Activated T-cell treated with anti-CD3 and anti-CD28 coated beads, Interleukin-2, amount 50 U/mL, for 4 hours (primary cell): ENCODE measurements around the gene OR2H1. TPM values are rescaled to one million over a fixed set of nuclear protein-coding genes. Genes with fewer than 3 reads are reported as not detected.

Source experiments
- ATAC-seq, 2 donors: fragments of 200-7000 bp; cut with Tn5 transposase; one replicate each; pipeline ENCODE4 v1.10.0; 2021
- DNase-seq: peaks from one replicate; pipeline ENCODE4 v3.0.0-alpha.2; 2020
- H3K27me3 Mint-ChIP-seq: one replicate; pipeline ENCODE4 v1.8.0; 2021; ENCODE audit warnings: low read depth, mixed read lengths
- H3K36me3 Mint-ChIP-seq: one replicate; pipeline ENCODE4 v1.8.0; 2022; ENCODE audit warnings: mixed read lengths; ENCODE audit not compliant: insufficient read depth
- H3K4me1 Mint-ChIP-seq: one replicate; pipeline ENCODE4 v1.8.0; 2021; ENCODE audit warnings: low read depth, mixed read lengths
- H3K4me3 Mint-ChIP-seq: one replicate; pipeline ENCODE4 v1.8.0; 2021; ENCODE audit warnings: mild to moderate bottlenecking, moderate library complexity, mixed read lengths
- H3K9me3 Mint-ChIP-seq: one replicate; pipeline ENCODE4 v1.8.0; 2021; ENCODE audit warnings: mixed read lengths
- total RNA-seq, 3 donors: library from RNA; stranded (reverse); gene quantifications; one replicate each; pipeline ENCODE4 v1.2.1, GENCODE V29; 2021

The OR2H1 gene
- total RNA-seq, 3 donors from 2014 or later, result not detected

DNA sequence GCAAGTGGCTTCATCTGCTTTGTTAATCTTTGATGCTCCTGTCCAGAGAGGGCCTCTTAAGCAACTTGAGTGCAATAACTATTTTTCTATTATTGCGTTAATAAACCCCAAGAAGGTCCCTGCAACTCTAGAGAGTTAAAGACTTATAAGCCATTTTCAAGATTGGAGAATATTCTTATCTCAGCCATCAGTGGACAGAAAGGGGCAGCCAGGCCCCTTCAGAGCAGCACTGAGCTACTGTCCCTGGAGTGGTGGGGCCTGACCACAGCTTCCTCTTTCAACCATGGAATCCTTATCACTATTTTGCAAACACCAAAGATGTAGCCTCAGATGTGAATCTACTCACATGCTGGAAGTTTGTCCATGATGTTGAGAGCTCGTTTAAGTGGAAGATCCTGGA lies 33.6 kb downstream of the OR2H1 start:
- ATAC-seq (no peak), DNase-seq (no peak)
- Mint-ChIP-seq H3K27me3 (peaks cover 16% of the 10 kb centered on the region), H3K36me3 (no peaks in the 10 kb centered on the region), H3K4me3 (no peak overlapping the region), H3K4me1 (no peaks in the 10 kb centered on the region), H3K9me3 (no peaks in the 10 kb centered on the region)

DNA sequence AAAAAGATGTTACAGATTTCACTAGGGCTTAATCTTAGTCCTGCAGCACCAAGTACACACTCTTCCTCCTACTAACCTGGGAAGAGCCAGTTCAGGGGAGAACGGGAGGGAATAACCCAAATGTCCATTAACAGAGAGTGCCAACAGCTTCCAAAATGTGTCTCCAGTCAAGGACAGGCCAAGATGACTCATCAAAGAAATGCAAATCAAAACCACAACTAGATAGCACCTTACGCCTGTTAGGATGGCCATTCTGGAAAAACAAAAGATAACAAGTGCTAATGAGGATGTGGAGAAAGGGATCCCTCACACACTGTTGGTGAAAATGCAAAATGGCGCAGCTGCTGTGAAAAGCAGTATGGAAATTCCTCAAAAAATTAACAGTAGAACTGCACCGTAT lies 34.6 kb downstream of the OR2H1 start:
- Mint-ChIP-seq H3K9me3 (no peaks in the 10 kb centered on the region), H3K4me1 (no peaks in the 10 kb centered on the region), H3K4me3 (no peak overlapping the region), H3K36me3 (no peaks in the 10 kb centered on the region), H3K27me3 (peaks cover 17% of the 10 kb centered on the region)
- DNase-seq, result no peak
- no peak for ATAC-seq

DNA sequence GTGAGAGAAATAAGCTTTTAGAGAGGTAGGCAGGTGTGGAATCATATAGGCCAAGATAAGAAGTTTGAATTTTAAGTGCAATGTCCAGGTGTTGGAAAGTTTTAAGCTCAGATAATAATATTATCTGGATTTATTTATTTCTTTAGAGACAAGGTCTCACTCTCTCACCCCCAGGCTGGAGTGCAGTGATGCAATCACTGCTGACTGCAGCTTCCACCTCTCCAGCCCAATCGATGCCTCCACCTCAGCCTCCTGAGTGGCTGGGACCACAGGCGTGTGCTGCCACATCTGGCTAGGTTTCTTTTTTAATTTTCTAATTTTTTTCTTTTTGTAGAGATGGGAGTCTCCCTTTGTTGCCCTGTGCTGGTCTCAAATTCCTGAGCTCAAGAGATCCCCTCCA lies 36.3 kb downstream of the OR2H1 start:
- H3K4me1 Mint-ChIP-seq, result no peaks in the 10 kb centered on the region
- DNase-seq, result no peak
- no peaks in the 10 kb centered on the region for H3K36me3 Mint-ChIP-seq
- peaks cover 14% of the 10 kb centered on the region for H3K27me3 Mint-ChIP-seq
- no peaks in the 10 kb centered on the region for H3K9me3 Mint-ChIP-seq
- ATAC-seq, result no peak
- H3K4me3 Mint-ChIP-seq, result no peak overlapping the region

DNA sequence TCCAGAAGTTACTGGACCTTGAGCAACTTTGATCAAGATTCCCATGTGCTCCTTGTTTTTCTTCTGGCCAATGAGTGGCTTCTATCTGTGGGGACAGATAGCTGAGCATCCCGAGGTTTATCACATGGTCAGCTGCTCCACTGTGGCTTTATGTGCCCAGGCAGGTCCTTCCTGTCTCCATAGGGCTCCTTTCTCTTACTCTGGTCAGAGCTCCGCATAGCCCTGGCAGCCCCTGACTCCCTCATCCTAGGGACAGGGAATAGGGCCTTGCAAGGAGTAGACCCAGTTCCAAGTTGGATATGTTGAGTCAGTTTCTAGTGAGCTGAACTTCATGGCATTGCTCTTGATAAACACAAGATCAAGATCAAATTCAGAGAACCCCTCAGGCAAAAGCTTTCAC lies 37.2 kb downstream of the OR2H1 start:
- H3K9me3 Mint-ChIP-seq, result no peaks in the 10 kb centered on the region
- H3K4me1 Mint-ChIP-seq, result no peaks in the 10 kb centered on the region
- peaks cover 21% of the 10 kb centered on the region for H3K27me3 Mint-ChIP-seq
- no peak overlapping the region for H3K4me3 Mint-ChIP-seq
- H3K36me3 Mint-ChIP-seq, result no peaks in the 10 kb centered on the region
- ATAC-seq (no peak), DNase-seq (no peak)

DNA sequence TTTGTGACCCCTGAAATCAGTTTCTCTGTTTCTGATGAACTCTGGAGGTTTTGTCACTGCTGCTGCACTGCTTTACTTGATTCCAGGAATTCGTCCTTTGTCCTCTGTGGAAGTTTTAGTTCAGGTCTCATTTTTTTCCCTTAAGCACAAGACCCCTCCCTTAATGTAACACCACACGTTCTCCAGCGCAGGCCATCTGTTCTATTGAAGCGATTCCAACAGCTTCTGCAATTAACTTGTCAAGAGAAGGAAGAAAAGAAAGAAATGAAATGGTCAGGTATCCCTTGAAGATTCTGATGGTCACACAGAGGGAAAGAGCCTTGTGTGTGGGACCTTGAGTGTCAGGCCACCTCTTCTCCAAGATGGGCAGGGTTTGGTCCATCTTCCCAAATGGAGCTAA lies 38.6 kb downstream of the OR2H1 start:
- ATAC-seq (no peak), DNase-seq (no peak)
- Mint-ChIP-seq H3K4me3 (no peak overlapping the region), H3K9me3 (no peaks in the 10 kb centered on the region), H3K27me3 (peaks cover 21% of the 10 kb centered on the region), H3K36me3 (no peaks in the 10 kb centered on the region), H3K4me1 (no peaks in the 10 kb centered on the region)

DNA sequence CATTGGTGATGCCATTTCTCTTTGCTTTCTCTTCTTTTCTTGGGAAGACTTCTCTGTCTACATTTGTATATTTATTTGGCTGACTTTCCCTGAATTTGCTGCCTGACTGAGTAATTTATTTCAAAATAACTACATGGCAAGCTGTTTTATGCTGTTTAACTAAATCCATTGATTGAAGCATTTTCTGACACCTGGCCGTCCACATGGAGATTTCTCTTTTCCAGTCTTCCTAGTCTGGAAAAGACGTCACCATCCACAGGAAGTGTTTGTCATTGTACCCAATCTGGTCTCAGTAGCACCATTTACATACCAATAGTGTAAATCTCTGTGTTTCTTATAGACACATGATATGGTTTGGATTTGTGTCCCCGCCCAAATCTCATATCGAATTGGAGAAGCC lies 40.0 kb downstream of the OR2H1 start:
- H3K36me3 Mint-ChIP-seq, result no peaks in the 10 kb centered on the region
- DNase-seq (no peak), ATAC-seq (no peak)
- H3K4me3 Mint-ChIP-seq, result no peak overlapping the region
- no peaks in the 10 kb centered on the region for H3K4me1 Mint-ChIP-seq
- H3K9me3 Mint-ChIP-seq, result no peaks in the 10 kb centered on the region
- peaks cover 33% of the 10 kb centered on the region for H3K27me3 Mint-ChIP-seq

DNA sequence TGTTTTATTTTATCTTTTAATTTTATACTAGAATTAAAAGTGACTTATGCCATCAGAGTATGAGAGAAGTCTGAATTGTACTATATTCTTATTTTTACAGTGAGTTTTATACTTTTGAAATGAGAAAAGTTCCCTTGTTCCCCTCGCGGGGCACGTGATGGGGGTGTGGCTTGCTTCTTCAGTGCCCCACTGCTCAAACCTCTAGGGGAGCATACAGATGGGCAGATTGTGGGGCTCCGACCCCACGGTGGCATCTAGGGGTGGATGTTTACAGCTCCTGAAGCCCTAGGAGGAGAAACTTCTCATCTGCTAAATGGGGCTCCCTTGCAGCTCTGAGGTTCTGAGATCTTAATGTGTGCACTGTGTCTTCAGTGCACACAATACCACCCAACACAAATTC lies 42.7 kb downstream of the OR2H1 start:
- H3K4me3 Mint-ChIP-seq, result no peak overlapping the region
- ATAC-seq (no peak), DNase-seq (no peak)
- no peaks in the 10 kb centered on the region for H3K4me1 Mint-ChIP-seq
- no peaks in the 10 kb centered on the region for H3K9me3 Mint-ChIP-seq
- peaks cover 38% of the 10 kb centered on the region for H3K27me3 Mint-ChIP-seq
- H3K36me3 Mint-ChIP-seq, result no peaks in the 10 kb centered on the region

DNA sequence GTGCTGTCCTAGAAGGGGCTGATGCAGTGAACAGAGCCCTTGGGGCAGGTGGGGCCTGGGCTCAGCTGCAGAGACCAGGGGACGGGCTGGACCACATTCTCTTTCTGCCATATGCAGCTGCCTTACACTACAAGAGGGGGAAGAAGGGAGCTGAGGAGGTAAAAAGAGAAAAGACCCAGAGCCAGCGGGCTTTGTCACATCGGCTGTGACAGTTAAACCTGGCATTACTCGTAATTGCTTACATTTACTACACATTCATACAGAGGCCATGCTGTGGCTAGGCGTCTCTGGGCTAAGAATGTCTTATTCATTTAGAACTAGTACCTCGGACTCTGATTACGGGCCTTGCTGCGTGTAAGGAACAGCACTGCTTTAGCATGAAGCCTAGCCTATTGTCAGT lies 43.6 kb downstream of the OR2H1 start:
- no peak for DNase-seq
- H3K4me1 Mint-ChIP-seq, result no peaks in the 10 kb centered on the region
- H3K9me3 Mint-ChIP-seq, result no peaks in the 10 kb centered on the region
- no peak for ATAC-seq
- no peaks in the 10 kb centered on the region for H3K36me3 Mint-ChIP-seq
- H3K27me3 Mint-ChIP-seq, result peaks cover 33% of the 10 kb centered on the region
- H3K4me3 Mint-ChIP-seq, result no peak overlapping the region

DNA sequence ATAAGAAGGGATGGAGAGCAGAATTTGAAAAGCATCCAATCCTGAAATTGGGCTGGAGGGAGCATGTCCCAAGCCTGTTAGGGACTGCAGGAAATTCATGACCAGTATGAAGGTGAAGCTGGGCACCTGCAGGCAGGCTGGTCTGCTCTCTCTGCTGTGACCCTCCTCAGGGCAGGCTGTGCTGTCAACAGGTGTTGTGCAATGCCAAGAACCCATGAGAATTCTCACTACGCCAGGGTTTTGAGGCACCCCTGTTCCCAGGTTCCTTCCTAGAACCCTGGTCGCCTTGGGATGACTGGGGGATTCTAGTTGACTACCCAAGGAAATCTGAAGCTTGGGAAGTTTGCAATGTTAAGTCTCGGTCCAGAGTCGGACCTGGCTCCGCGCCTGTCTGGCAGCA lies 44.2 kb downstream of the OR2H1 start:
- ATAC-seq (no peak), DNase-seq (no peak)
- no peaks in the 10 kb centered on the region for H3K4me1 Mint-ChIP-seq
- no peaks in the 10 kb centered on the region for H3K36me3 Mint-ChIP-seq
- no peak overlapping the region for H3K4me3 Mint-ChIP-seq
- peaks cover 32% of the 10 kb centered on the region for H3K27me3 Mint-ChIP-seq
- no peaks in the 10 kb centered on the region for H3K9me3 Mint-ChIP-seq

DNA sequence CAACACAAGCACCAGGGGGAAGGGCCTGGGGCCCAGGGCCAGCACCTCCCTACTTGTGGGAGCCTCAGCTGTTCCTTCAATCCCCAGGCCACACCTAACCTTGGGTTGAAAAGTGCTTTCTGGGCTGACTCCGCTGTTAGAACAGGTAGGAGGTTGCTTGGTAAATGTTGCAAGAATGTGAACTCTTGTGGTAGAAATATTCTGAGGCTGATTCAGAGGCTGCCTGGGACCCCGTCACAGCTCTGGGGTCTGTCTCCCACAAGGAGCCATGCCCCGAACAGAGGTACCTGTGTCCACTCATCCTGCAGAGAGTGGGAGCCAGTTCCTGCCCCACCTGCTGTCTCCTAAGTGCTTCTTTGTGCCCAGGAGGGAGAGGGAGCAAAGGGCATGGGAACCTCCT lies 45.2 kb downstream of the OR2H1 start:
- Mint-ChIP-seq H3K36me3 (no peaks in the 10 kb centered on the region), H3K9me3 (no peaks in the 10 kb centered on the region), H3K4me1 (no peaks in the 10 kb centered on the region), H3K4me3 (no peak overlapping the region), H3K27me3 (peaks cover 32% of the 10 kb centered on the region)
- no peak for DNase-seq
- ATAC-seq, result no peak

DNA sequence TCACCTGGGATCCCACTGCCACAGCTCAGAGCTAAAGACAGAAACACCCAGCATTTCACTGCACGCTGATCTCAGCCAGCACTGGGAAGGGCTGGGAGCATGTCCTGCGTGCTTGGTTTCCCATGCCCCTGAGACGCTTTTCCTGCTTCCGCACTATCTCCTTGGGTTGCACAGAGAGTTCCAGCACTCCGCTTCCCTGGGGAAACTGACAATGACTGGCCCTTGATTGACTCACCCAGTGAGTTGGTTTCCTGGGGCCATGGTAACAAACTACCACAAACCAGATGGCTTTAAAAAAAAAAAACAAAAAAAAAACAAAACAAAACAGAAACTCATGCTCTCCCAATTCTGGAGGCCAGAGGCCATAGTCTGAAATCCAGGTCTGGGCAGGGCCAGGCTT lies 45.6 kb downstream of the OR2H1 start:
- H3K4me1 Mint-ChIP-seq, result no peaks in the 10 kb centered on the region
- H3K9me3 Mint-ChIP-seq, result no peaks in the 10 kb centered on the region
- peaks cover 29% of the 10 kb centered on the region for H3K27me3 Mint-ChIP-seq
- no peak for DNase-seq
- ATAC-seq, result no peak
- H3K4me3 Mint-ChIP-seq, result no peak overlapping the region
- H3K36me3 Mint-ChIP-seq, result no peaks in the 10 kb centered on the region

DNA sequence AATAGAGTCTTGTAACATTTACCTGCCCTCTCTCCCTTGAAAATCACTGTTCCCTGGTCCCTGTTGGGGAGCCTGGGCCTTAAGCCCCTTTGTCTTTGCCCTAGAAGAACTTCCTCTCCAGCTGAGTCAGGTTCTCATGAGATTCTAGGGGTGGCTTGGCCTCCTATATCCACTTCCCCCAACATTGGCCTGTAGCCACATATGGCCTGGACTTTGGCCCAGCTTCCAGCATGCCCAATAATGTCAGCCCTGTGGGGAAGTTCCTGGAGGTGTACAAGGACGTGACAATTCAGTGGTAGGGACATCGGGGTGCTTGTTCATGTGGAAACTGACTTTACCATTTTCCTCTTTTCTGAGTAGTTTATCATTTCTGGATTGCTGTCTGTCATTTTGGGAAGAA lies 48.0 kb downstream of the OR2H1 start:
- Mint-ChIP-seq H3K4me3 (no peak overlapping the region), H3K27me3 (peaks cover 22% of the 10 kb centered on the region), H3K9me3 (no peaks in the 10 kb centered on the region), H3K4me1 (no peaks in the 10 kb centered on the region), H3K36me3 (no peaks in the 10 kb centered on the region)
- ATAC-seq (no peak), DNase-seq (no peak)

DNA sequence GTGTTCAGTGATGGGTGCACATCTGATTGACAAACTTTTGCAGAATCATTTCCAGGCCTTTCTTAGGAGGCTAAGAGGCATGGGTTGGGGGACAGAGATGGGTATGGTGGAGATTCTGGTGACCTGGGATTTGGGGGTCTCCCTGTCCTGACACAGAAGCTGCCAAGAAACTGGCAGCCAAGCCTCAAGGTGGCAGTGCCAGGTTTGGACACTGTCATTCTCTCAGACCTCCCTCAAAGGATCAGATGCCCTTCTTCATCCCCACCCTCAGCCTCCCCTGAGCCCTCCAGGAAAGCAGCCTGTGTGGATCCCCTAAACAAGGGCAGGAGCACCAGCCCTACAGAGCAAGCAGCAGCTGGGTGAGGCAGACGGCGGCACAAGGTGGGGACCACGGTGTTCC lies 48.9 kb downstream of the OR2H1 start:
- ATAC-seq (no peak), DNase-seq (no peak)
- Mint-ChIP-seq H3K36me3 (no peaks in the 10 kb centered on the region), H3K27me3 (peaks cover 20% of the 10 kb centered on the region), H3K9me3 (no peaks in the 10 kb centered on the region), H3K4me3 (no peak overlapping the region), H3K4me1 (no peaks in the 10 kb centered on the region)

DNA sequence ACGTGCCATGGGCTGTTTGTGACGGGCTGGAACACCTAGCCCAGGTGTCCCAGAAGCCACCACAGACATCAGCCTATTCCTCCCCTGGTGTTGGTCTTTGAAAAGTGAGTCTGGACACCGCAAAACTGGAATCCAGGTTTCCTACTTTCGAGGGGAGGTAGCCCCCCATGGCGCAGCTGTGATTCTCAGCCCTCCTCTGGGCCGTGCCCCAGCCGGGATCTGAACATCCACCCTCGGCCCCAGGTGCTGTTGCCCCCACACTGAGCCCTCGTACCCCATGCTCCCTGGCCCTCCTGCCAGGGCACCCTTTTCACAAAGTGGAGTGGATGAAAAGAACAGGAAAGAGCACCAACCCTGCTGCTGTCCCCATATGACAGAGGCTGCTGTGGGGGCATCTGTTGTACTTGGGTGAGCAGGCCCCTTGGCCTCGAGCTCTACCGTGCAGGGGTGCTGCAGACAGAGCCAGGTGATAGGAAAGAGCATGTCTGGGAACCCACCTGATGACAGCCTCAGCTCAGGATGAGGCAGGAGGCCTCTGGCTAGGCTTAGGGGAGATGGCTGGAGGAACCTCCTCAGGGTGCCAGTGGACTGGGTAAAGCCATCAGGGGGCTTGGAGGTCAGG lies 49.6 kb downstream of the OR2H1 start:
- no peak for DNase-seq
- H3K36me3 Mint-ChIP-seq, result no peaks in the 10 kb centered on the region
- no peak for ATAC-seq
- peaks cover 14% of the 10 kb centered on the region for H3K27me3 Mint-ChIP-seq
- no peaks in the 10 kb centered on the region for H3K9me3 Mint-ChIP-seq
- no peak overlapping the region for H3K4me3 Mint-ChIP-seq
- H3K4me1 Mint-ChIP-seq, result no peaks in the 10 kb centered on the region

DNA sequence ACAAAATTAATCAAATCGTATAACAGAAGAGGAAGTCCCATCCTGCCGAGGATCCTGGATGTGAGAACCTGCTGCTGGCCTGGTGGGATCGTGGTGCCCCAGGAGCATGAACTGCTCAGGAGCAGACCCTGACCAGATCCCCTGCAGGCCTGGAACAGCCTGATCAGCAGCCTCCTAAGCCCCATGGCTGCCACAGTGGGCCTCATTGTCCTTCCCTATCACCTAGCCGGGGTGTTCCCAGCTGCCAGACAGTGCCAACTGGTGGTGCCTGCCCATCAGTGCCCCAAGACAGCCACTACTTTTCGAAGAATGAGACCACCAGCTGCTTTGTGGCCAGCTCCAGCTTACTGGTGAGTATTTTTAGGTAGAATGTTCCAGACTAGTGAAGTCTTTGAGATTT lies 50.4 kb downstream of the OR2H1 start:
- Mint-ChIP-seq H3K27me3 (peaks cover 8% of the 10 kb centered on the region), H3K4me3 (no peak overlapping the region), H3K9me3 (no peaks in the 10 kb centered on the region), H3K36me3 (no peaks in the 10 kb centered on the region), H3K4me1 (no peaks in the 10 kb centered on the region)
- DNase-seq (no peak), ATAC-seq (no peak)

DNA sequence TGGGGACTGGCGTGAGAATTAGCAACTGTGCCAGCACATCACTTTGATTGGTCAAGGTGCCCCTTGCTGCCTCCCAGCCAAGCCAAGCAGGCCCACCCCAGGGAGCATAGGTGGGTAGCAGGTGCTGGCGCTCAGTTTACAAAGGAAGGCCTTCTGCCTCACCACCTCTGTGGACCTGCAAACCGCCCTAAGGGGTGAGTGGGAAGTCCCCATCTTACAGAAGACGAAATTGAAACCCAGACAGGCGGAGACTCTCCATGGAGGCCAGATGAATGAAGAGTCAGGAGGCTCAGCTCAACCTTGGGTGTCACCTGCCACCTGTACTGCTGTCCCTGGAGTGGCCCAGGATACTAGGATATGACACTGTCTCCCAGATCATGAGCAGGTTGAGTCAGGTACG lies 52.3 kb downstream of the OR2H1 start:
- Mint-ChIP-seq H3K4me1 (no peaks in the 10 kb centered on the region), H3K36me3 (no peaks in the 10 kb centered on the region), H3K4me3 (no peak overlapping the region), H3K9me3 (no peaks in the 10 kb centered on the region), H3K27me3 (peaks cover 4% of the 10 kb centered on the region)
- no peak for DNase-seq
- ATAC-seq, result no peak
